Kasumi-1 (cell line): ENCODE data around the gene IST1.

Experiments
- DNase-seq, 2 experiments: peaks; one replicate each; lab custom pipeline; 2025; lab: John Stamatoyannopoulos, UW

The IST1 gene

GRCh38 chr16:71919035-71919434 lies 23.7 kb downstream of the IST1 start:
- peak; percentile 94 to 97 for DNase-seq

DNA sequence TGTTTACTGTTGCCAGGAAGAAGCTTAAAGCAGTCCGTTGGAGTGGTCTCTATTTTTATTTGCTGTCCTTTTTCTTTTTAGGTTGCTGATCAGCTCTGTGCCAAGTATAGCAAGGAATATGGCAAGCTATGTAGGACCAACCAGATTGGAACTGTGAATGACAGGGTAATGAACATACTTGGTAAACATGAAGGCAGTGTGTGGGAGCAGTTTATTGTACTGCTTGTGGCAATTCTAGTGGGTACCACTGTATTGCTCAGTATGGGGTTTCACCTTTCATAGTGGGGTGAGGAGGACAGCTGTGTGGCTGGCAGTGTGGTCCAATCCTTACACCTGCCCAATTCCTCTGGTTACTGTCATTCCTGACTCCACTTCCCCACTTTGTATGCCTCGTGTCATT lies 25.3 kb downstream of the IST1 start:
- DNase-seq = no peak

GRCh38 chr16:71923941-71924690 lies 28.8 kb downstream of the IST1 start:
- no peak for DNase-seq

- DNase-seq = no peak
Measured at GRCh38 chr16:71924710-71925109, 29.4 kb downstream of the IST1 start.

- DNase-seq = peak; percentile 48 to 63
Measured at GRCh38 chr16:71927383-71927782, 32.1 kb downstream of the IST1 start.

DNA sequence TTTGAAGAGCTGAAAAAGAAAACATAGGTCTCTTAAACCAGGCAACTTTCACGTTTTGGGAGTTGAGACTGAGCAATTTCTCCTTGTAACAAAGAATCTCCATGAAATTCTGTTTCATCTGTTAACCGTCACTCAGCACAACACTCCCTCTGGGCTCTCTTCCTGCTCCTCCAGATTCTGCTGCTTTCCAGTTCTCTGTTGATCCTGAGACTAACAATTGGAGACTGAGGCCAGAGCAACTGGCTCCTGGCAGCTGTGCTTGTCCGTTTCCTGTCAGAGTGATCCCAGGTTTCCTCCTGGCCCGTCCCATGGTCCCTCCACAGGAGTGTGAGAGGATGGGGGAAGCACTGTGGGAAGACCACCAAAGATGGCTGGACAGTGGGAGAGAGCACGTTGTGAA lies 32.5 kb downstream of the IST1 start:
- no peak for DNase-seq

DNA sequence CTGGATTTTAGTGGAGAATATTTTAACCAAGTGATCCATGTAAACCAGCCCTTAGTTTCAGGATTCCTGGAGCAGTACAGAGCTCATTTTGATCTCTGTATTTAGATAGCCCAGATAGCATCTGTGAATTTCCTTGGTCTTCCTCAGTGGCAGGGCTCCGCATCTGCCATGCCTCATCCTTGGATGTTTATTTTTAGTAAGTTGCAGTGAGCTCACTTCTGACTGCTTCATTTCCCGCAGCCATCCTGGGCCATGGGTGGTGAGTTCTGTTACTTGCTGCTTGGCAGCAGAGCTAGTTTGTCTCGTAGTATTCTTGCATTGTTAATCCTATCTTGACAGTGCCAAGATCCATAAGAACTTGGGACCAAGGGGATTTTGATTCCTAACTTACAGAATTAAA lies 33.7 kb downstream of the IST1 start:
- no peak for DNase-seq

DNA sequence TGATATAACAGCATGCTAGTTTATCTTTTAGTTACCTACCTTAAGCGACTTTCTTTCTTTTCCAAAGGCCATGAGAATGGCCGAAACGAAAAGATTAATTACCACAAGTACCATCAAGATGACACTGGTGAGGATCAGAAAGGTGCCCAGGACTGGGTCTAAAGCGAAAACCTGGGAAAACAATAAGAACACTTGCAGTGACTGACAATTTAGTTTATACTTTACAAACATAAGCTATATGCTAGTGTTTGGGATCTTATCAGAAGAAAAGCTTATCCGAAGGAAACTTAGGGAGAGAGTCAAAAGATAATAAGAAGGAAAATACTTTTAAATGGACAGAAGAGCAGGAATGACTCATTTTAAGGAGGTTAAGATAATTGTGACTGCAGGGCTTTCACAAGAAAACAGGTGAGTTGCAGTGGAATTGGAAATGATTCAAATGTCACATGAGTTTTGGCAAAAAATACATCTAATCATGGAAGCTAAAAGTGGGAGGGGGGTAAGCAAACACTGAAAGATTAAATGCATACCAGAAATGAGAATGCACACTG lies 34.8 kb downstream of the IST1 start:
- DNase-seq = no peak

- no peak for DNase-seq
Measured at GRCh38 chr16:71931001-71931400, 35.7 kb downstream of the IST1 start.

DNA sequence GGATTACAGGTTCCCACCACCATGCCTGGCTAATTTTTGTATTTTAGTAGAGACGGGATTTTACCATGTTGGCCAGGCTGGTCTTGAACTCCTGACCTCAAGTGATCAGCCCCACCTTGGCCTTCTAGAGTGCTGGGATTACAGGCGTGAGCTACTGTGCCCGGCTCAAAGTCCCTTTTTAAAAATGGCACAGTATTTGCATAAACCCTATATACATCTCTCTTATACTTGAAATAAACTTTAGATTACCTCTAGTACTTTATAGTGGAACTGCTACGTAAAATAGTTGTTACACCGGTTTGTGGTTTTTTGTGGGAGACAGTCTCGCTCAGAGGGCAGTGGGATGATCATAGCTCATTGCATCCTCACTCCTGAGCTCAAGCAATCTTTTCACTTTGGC lies 36.3 kb downstream of the IST1 start:
- DNase-seq = no peak

DNA sequence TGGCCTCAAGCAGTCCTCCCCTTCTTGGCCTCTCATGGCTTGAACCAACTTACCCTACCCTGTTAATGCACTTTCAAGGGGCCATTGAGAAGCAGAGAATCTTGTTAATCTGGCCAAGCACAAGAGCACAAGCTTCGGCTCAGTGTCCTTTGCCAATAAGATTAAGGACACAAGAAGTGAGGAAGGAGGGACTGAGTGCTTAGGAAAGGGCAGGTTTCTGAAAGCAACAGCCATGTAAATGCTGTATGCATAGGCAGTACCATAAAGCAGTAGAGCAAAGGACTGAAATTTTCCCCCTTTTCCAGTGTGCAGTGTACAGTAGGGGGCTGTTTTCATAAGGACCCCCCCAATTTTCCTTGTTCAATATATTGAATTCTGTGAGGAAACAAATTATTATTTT lies 37.7 kb downstream of the IST1 start:
- DNase-seq = no peak

- DNase-seq = no peak
Measured at GRCh38 chr16:71933913-71934695, 38.8 kb downstream of the IST1 start.

DNA sequence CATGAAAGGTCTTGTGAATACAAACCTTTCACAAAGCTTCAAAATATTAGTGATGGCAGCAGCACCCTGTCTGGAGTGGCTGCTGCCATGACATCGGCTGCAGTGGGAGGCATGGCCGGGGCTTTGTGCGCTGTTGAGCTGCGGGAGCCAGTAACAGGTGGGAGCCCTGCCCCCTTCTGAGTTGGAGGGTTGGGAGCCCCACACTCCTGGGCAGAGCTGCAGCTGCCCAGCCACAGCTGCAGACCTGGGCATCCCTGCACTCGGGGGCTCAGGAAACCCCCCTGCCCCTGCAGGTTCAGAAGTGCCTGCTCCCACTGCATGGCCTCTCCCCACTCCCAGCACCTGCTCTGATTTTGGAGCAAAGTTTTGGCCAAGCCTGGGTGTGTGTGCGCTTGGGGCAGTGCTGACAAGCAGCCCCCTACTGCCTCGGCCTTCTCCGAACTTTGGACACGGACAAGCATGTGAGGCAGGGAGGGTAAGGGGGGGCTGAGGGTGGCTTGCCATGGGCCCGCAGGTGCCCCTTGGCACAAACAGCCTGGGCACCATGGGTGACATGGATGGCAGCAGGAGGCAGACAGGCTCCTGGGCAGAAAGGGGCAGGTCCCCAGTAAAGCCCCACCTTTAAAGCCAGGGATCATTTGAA lies 42.7 kb downstream of the IST1 start:
- DNase-seq = no peak

DNA sequence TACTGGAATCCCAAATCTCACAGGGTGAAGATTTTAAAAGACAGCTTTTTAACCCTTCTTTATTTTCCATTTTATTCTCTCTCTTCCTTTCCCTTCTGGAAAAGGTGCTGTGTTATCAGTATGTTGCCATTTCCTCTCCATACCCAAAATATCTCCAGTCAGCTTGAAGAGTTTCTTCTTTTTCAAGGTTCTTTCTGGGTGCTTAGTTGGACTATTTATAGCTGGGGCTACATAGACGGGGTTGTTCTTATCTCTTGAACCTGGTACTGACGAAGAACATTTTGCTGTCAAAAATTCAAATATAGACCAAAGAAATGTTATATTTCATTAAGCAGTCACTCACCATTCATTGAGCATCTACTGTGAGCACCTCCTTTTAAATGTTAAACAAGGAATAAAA lies 48.6 kb downstream of the IST1 start:
- DNase-seq = peak; percentile 47 to 60

DNA sequence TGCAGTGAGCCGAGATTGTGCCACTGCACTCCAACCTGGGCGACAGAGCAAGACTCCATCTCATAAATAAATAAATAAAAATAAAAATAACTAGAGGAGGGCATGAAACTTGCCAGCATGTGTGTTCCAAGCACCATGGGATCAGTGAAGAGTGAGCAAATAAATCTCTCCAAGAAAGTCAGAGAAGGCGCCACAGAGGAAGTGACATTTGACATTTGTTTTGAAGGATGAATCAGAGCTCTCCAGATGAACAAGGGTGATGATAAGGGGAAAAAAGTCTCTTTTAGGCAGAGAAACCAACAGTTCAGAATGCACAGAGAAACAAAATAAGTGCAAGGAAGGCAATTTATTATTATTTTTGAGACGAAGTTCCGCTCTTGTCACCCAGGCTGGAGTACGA lies 50.3 kb downstream of the IST1 start:
- no peak for DNase-seq

DNA sequence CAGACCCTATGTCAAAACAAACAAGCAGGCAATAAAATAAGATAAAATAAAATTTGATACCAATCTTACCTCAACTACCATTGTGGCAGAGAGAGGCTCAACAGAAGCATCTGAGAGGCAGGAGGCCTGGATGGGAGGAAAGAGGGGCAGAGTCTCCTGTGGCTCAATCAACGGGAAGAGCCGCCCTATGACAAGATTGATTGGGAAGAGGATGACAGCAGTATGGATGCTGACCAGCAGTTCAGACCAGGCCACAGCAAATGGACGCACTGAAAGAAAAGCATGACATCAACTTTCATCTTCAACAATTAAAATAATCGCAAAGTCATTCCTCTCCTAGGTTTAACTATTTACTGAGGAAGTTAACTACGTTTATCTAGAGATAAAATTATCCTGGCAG lies 57.5 kb downstream of the IST1 start:
- no peak for DNase-seq

DNA sequence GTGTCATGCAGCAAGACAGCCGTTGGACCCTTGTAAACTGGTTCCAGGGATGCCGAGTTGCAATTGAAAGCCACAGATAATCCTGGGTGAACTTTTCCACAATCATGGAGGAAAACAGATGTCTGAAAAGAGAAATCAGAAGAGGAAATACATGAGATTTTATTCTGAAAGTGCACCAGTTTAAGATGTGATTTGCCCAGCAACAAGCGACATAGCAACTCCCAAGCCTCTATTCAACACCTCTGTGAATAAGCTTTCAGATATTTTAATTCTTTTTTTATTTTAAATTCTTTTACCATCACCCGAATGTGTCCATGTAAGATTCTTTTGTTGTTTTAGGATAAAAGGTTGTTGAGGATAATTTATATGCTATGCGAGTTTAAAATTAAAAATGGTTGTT lies 58.8 kb downstream of the IST1 start:
- no peak for DNase-seq

GRCh38 chr16:71954699-71955195 lies 59.4 kb downstream of the IST1 start:
- DNase-seq = no peak

DNA sequence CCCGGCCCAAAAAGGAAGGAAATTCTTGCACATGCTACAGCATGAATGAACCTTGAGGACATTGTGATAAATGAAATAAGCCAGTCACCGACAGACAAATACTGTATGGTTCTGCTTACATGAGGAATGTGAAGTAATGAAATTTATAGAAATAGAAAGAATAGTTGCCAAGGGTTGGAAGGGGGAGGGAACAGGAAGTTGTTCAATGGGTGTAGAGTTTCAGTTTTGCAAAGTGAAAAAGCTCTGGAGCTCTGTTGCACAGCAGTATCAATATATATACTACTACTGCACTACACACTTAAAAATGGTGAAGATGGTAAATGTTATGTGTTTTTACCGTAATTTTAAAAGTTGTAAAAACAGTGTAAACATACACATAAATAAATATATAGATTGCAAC lies 61.2 kb downstream of the IST1 start:
- peak; percentile 67 to 78 for DNase-seq

DNA sequence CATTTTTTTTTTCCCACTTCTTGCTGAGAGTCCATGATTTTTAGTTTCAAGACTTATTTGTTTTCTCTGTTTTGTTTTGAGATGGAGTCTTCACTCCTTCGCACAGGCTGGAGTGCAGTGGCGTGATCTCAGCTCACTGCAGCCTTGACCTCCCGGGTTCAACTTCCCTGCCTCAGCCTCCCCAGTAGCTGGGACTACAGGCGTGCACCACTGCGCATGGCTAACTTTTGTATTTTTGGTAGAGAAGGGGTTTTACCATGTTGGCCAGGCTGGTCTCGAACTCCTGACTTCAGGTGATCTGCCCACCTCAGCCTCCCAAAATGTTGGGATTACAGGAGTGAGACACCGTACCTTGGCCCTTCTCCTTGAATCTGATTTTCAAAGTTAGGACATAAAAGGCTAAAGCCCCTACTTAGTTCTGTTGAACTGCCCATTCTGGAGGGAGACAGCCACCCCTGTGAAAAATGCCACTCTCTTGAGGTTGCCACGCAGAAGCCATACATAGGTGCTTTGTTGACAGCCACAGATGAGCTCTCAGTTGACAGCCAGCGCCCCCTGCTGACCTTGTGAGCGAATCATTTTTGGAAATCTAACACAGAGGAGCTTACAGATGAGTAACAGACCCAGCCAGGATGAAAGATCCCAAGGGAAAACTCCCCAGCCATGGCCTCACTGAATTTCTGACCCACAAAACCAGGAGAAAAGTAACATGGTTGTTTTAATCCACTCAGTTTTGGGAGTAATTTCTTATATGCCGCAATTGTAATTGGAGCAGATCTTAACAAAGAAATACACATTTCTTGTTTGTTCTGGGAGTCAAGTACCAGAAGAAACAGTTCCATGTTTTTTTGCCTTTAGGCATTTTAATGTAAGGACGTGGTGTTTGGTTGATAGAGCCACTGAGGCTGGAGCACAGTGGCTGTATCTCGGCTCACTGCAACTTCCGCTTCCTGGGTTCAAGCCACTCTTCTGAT lies 66.0 kb downstream of the IST1 start:
- peak; percentile 84 to 89 for DNase-seq

GRCh38 chr16:71963125-71963875 lies 68.0 kb downstream of the IST1 start:
- no peak for DNase-seq
